H1 (cell line): ENCODE data around the gene LENG1. TPM values are rescaled to one million over a fixed set of nuclear protein-coding genes. Genes with fewer than 3 reads are reported as not detected.

Experiments
- CTCF ChIA-PET: fragments of 300-600 bp; sonication (Branson Sonifier 250); formaldehyde crosslinking; loops from one replicate; lab custom pipeline; 2021; ENCODE audit not compliant: partially characterized antibody; lab: Charles Lee
- POLR2A ChIA-PET: fragments of 300-600 bp; sonication (Branson Sonifier 250); formaldehyde crosslinking; loops from one replicate; lab custom pipeline; 2021; ENCODE audit warnings: inconsistent platforms; ENCODE audit not compliant: partially characterized antibody; lab: Charles Lee
- DNase-seq, 2 experiments: peaks; one replicate each; pipeline versions ENCODE4 v3.0.0 to v3.0.0-alpha.2; 2010 to 2022; ENCODE audit warnings: low spot score in 2 of 2, low read depth in 1 of 2, mixed read lengths in 1 of 2
- FAIRE-seq: peaks from 2 replicates; lab custom pipeline; 2011; peaks lifted over from hg19 to GRCh38; lab: Jason Lieb, UNC
- H2AFZ ChIP-seq: 2 replicates; pipeline ENCODE4 v1.8.1; 2012; ENCODE audit warnings: low read length, inconsistent platforms
- H2AK5ac ChIP-seq: 2 replicates; pipeline ENCODE4 v1.6.1; 2013; ENCODE audit warnings: low read depth, low read length
- H2BK120ac ChIP-seq: replicated peaks from 2 replicates; pipeline ENCODE3; 2013; ENCODE audit warnings: low read depth, low read length, inconsistent platforms
- H2BK12ac ChIP-seq: 2 replicates; pipeline ENCODE4 v1.6.1; 2013; ENCODE audit warnings: low read depth, low read length
- H2BK15ac ChIP-seq: 2 replicates; pipeline ENCODE4 v1.6.1; 2013; ENCODE audit warnings: low read length
- H2BK20ac ChIP-seq: 2 replicates; pipeline ENCODE4 v1.6.1; 2013; ENCODE audit warnings: low read length
- H2BK5ac ChIP-seq: 2 replicates; pipeline ENCODE4 v1.6.1; 2013; ENCODE audit warnings: low read depth, low read length
- H3K14ac ChIP-seq: 2 replicates; pipeline ENCODE4 v1.6.1; 2013; ENCODE audit warnings: inconsistent platforms; ENCODE audit not compliant: insufficient read length
- H3K18ac ChIP-seq: 2 replicates; pipeline ENCODE4 v1.6.1; 2013; ENCODE audit warnings: low read length; ENCODE audit errors: extremely low read depth
- H3K23ac ChIP-seq: 2 replicates; pipeline ENCODE4 v1.6.1; 2013; ENCODE audit warnings: inconsistent platforms; ENCODE audit not compliant: insufficient read length
- H3K23me2 ChIP-seq: 2 replicates; pipeline ENCODE4 v1.6.1; 2013; ENCODE audit warnings: low read depth, low read length
- H3K27ac ChIP-seq: 2 replicates; pipeline ENCODE4 v1.6.1; 2011; ENCODE audit warnings: low read depth, low read length, inconsistent platforms
- H3K27me3 ChIP-seq, 4 experiments: replicated peaks in 1 of 4; 1 replicate in 1 of 4; 2 replicates in 3 of 4; pipeline versions ENCODE4 v1.6.1 to v1.8.1; 2011 to 2013; ENCODE audit warnings: low read length in 3 of 4, mild to moderate bottlenecking in 3 of 4, inconsistent platforms in 2 of 4, mixed read lengths in 2 of 4, moderate library complexity in 1 of 4; ENCODE audit not compliant: control insufficient read depth in 3 of 4, insufficient read depth in 3 of 4; ENCODE audit errors: extremely low read depth in 1 of 4
- H3K36me3 ChIP-seq, 4 experiments: 2 replicates each; pipeline versions ENCODE4 v1.6.1 to v1.8.1; 2011 to 2013; ENCODE audit warnings: mild to moderate bottlenecking in 4 of 4, low read length in 3 of 4, moderate library complexity in 2 of 4, control low read depth in 1 of 4, inconsistent platforms in 1 of 4; ENCODE audit not compliant: insufficient read depth in 4 of 4, control insufficient read depth in 2 of 4
- H3K4ac ChIP-seq: replicated peaks from 2 replicates; pipeline ENCODE3; 2013; ENCODE audit warnings: low read length, low read depth, mixed read lengths, inconsistent platforms; ENCODE audit not compliant: insufficient read length
- H3K4me1 ChIP-seq, 4 experiments: replicated peaks in 1 of 4; 1 replicate in 1 of 4; 2 replicates in 3 of 4; pipeline versions ENCODE4 v1.6.1 to v1.8.1; 2011 to 2013; ENCODE audit warnings: low read length in 3 of 4, inconsistent platforms in 2 of 4, mixed read lengths in 1 of 4; ENCODE audit not compliant: insufficient read depth in 4 of 4, control insufficient read depth in 3 of 4
- H3K4me2 ChIP-seq, 2 experiments: 2 replicates each; pipeline versions ENCODE4 v1.6.1 to v1.8.1; 2011 to 2013; ENCODE audit warnings: low read depth in 2 of 2, low read length in 2 of 2, control low read depth in 1 of 2, inconsistent platforms in 1 of 2, mild to moderate bottlenecking in 1 of 2; ENCODE audit not compliant: insufficient read depth in 1 of 2
- H3K4me3 ChIP-seq, 4 experiments: fragments of 200-600, 300-600 bp in 1 of 4; sonication (generic), shearing (Covaris generic), sonication (Bioruptor Twin) in 1 of 4; 2 replicates each; pipeline versions ENCODE4 v1.5.1 to v1.8.1; 2011 to 2016; ENCODE audit warnings: low read length in 4 of 4, low read depth in 3 of 4, control low read depth in 2 of 4, inconsistent platforms in 2 of 4, mild to moderate bottlenecking in 2 of 4, mixed read lengths in 1 of 4, moderate library complexity in 1 of 4; ENCODE audit not compliant: insufficient read depth in 2 of 4; ENCODE audit errors: extremely low read depth in 1 of 4
- H3K56ac ChIP-seq: replicated peaks from 2 replicates; pipeline ENCODE3; 2013; ENCODE audit warnings: low read depth, mild to moderate bottlenecking, mixed read lengths, low read length, inconsistent platforms; ENCODE audit not compliant: insufficient read length
- H3K79me1 ChIP-seq: 2 replicates; pipeline ENCODE4 v1.6.1; 2013; ENCODE audit warnings: low read depth, low read length, control low read depth
- H3K79me2 ChIP-seq, 2 experiments: 2 replicates each; pipeline versions ENCODE4 v1.6.1 to v1.8.1; 2012 to 2013; ENCODE audit warnings: low read length in 2 of 2, mild to moderate bottlenecking in 2 of 2, inconsistent platforms in 1 of 2; ENCODE audit not compliant: insufficient read depth in 2 of 2, control insufficient read depth in 1 of 2
- H3K9ac ChIP-seq, 4 experiments: replicated peaks in 1 of 4; 1 replicate in 1 of 4; 2 replicates in 3 of 4; pipeline versions ENCODE4 v1.6.1 to v1.8.1; 2011 to 2013; ENCODE audit warnings: low read depth in 3 of 4, low read length in 3 of 4, control low read depth in 2 of 4, mild to moderate bottlenecking in 2 of 4, moderate library complexity in 2 of 4, inconsistent platforms in 1 of 4; ENCODE audit errors: extremely low read depth in 1 of 4
- H3K9me3 ChIP-seq, 2 experiments: 2 replicates each; pipeline versions ENCODE4 v1.6.1 to v1.8.1; 2012 to 2013; ENCODE audit warnings: mild to moderate bottlenecking in 2 of 2, moderate library complexity in 2 of 2, control low read depth in 1 of 2, inconsistent platforms in 1 of 2, low read depth in 1 of 2, low read length in 1 of 2, mixed read lengths in 1 of 2; ENCODE audit not compliant: insufficient read depth in 2 of 2
- H4K20me1 ChIP-seq, 2 experiments: replicated peaks in 1 of 2; 2 replicates each; pipeline versions ENCODE3 to v1.8.1; 2011 to 2013; ENCODE audit warnings: inconsistent platforms in 2 of 2, low read length in 2 of 2, mild to moderate bottlenecking in 1 of 2; ENCODE audit not compliant: insufficient read depth in 2 of 2, control insufficient read depth in 1 of 2
- H4K5ac ChIP-seq: 2 replicates; pipeline ENCODE4 v1.6.1; 2013; ENCODE audit warnings: low read length, low read depth, mixed read lengths, inconsistent platforms; ENCODE audit not compliant: insufficient read length
- H4K8ac ChIP-seq: 2 replicates; pipeline ENCODE4 v1.8.0; 2013; ENCODE audit warnings: mild to moderate bottlenecking, moderate library complexity, low read length, inconsistent platforms; ENCODE audit not compliant: insufficient read depth; ENCODE audit errors: extremely low read depth
- H4K91ac ChIP-seq: replicated peaks from 2 replicates; pipeline ENCODE3; 2013; ENCODE audit warnings: low read length, mixed read lengths, inconsistent platforms; ENCODE audit not compliant: insufficient read length
- BACH1 ChIP-seq: IDR thresholded peaks from 2 replicates; pipeline ENCODE4 v1.6.1; 2012; ENCODE audit warnings: low read length, improper control_type of control experiment
- CHD1 ChIP-seq: IDR thresholded peaks from 2 replicates; pipeline ENCODE4 v1.6.1; 2012; ENCODE audit warnings: low read depth, low read length, improper control_type of control experiment
- FOSL1 ChIP-seq: IDR thresholded peaks from 2 replicates; pipeline ENCODE4 v1.6.1; 2011; ENCODE audit warnings: mild to moderate bottlenecking, low read depth, low read length, moderate library complexity; ENCODE audit not compliant: insufficient read depth
- GTF2F1 ChIP-seq: IDR thresholded peaks from 2 replicates; pipeline ENCODE4 v1.6.1; 2012; ENCODE audit warnings: low read depth, low read length, improper control_type of control experiment, borderline replicate concordance
- JUND ChIP-seq: IDR thresholded peaks from 2 replicates; pipeline ENCODE4 v1.6.1; 2011; ENCODE audit warnings: mild to moderate bottlenecking, improper control_type of control experiment, low read length
- PHF8 ChIP-seq: fragments of 200-600 bp; sonication (generic); conservative IDR thresholded peaks from 2 replicates; pipeline ENCODE4 v1.7.1; 2012; ENCODE audit warnings: low read depth, mild to moderate bottlenecking, inconsistent platforms, low read length, moderate library complexity
- POLR2A ChIP-seq, 2 experiments: IDR thresholded peaks; 1 replicate in 1 of 2; 2 replicates in 1 of 2; pipeline ENCODE4 v1.6.1; 2011; ENCODE audit warnings: low read depth in 2 of 2, low read length in 2 of 2, mild to moderate bottlenecking in 2 of 2; ENCODE audit errors: control extremely low read depth in 1 of 2
- TAF1 ChIP-seq: IDR thresholded peaks from 2 replicates; pipeline ENCODE4 v1.6.1; 2011; ENCODE audit warnings: mild to moderate bottlenecking, low read depth, low read length
- TAF7 ChIP-seq: optimal IDR thresholded peaks from 2 replicates; pipeline ENCODE3; 2011; ENCODE audit warnings: low read depth, mild to moderate bottlenecking, inconsistent platforms, low read length, moderate library complexity, borderline replicate concordance
- WGBS, 2 experiments: shearing (Covaris generic) in 1 of 2; methylation state at CpG; one replicate each; pipeline versions ENCODE4 v1.1.6 to v1.1.7; 2013 to 2015; ENCODE audit warnings: low lambda C conversion rate in 2 of 2, mixed read lengths in 2 of 2, inconsistent platforms in 1 of 2, low coverage in 1 of 2, missing lambda C conversion rate in 1 of 2; ENCODE audit not compliant: insufficient replicate concordance in 2 of 2, insufficient coverage in 1 of 2, insufficient read length in 1 of 2; ENCODE audit errors: extremely low coverage in 1 of 2, missing lambda C conversion rate in 1 of 2; 5-methylcytosine and 5-hydroxymethylcytosine counted together
- polyA plus RNA-seq, 7 experiments: library from polyadenylated mRNA; depleted of rRNA in 3 of 7; stranded (reverse) in 5 of 7; unstranded in 2 of 7; fragments of >200 nt in 5 of 7; fragments of 200-250 nt in 2 of 7; gene quantifications; 1 replicate in 5 of 7; 2 replicates in 1 of 7; 4 replicates in 1 of 7; pipeline versions ENCODE4 v1.2.1 to v1.2.3, GENCODE V29; 2011 to 2013; ENCODE audit warnings: missing spikeins in 2 of 7, mixed read lengths in 2 of 7
- total RNA-seq: library from RNA; stranded (reverse); fragmentation: NEBNext Ultra II Directional; extraction: Animal tissue kit (Norgen Biotek cat#: 25700); gene quantifications from 2 replicates; pipeline ENCODE4 v1.2.1, GENCODE V29; 2021

The LENG1 gene
- total and polyA plus RNA-seq, 2 of the 8 experiments (the other 6 are each of a cell fraction or from before 2014, with no cell fraction given), result 1.2 to 4.4 TPM

DNA sequence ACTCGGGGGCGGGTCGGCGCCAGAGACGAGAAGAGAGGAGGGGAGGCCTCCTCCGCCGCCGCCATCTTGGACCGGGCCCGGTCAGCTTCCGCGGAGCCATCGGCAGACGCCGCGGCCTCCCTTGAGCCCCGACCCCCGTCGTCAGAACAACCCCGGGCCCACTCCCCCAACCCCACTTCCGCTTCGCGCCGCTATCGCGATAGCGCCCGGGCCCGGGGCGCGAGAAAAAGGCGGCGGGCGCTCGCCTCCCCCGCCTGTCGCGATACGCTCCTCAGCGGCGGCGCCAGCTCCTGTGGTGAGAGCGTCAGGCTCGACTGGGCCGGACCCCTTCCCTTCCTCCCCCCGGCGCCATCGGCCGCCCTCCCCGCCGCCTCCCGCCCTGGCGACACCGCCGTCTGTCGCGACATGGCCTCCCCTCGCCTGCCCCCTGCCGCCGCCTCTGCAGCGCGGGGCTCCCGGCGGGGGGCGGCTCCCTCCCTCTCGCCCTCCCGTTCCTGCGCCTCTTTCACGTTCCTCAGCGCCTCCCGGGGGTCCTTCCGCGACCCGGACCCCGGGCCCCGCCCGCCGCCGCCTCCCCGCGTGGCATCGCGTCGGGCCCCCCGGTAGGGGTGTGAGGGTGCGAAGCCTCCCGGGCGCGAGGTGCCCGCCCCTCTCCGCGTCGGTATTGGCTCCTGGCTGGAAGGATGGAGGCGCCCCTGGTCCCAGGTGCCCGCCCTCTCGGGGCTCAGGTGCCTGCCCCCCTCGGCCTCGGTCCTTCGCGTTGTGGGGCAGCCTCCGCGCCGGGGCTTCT, 21.6 kb downstream of the LENG1 start, which contains the start of gene CNOT3:
CNOT3 (plus strand) TSS at position 64 of the 790 bp plus-strand sequence. CDS start 5,217 bp downstream, outside the sequence.
- Histone ChIP-seq H4K8ac (peak within 1 kb of the TSS; percentile 95; the same call in 1 of the 2 replicates), H2AFZ (peak within 1 kb of the TSS; percentile 53), H3K79me2 (peaks cover 27 to 50% of the 10 kb centered on the region in 2 experiments), H3K23me2 (peaks cover 17% of the 10 kb centered on the region), H3K36me3 (peaks cover under 1 to 14% (median 8%) of the 10 kb centered on the region in 4 experiments; a peak in 5 of 8 replicates), H2BK5ac (peak within 1 kb of the TSS; percentile 89; the same call in 1 of the 2 replicates), H4K91ac (no peak within 1 kb of the TSS), H3K4ac (no peak within 1 kb of the TSS), H3K18ac (peak within 1 kb of the TSS; percentile 24; the same call in 1 of the 2 replicates), H2BK12ac (no peak within 1 kb of the TSS), H3K9ac (peak within 1 kb of the TSS; percentile 63 to 93 (median 86)), H3K56ac (peak within 1 kb of the TSS; percentile 66), H4K20me1 (peaks cover 21 to 39% of the 10 kb centered on the region in 2 experiments), H2AK5ac (no peak within 1 kb of the TSS), H3K79me1 (peaks cover 23% of the 10 kb centered on the region), H3K4me1 (peaks cover 0 to 26% (median 7%) of the 10 kb centered on the region in 4 experiments; a peak in 5 of 7 replicates), H3K4me3 (peak within 1 kb of the TSS; percentile 68 to 84 (median 84)), H2BK15ac (no peak within 1 kb of the TSS), H3K14ac (no peak within 1 kb of the TSS), H2BK120ac (no peak within 1 kb of the TSS), H4K5ac (no peak within 1 kb of the TSS), H2BK20ac (no peak within 1 kb of the TSS), H3K9me3 (peaks cover 3 to 9% of the 10 kb centered on the region in 2 experiments; a peak in 3 of 4 replicates), H3K23ac (no peak within 1 kb of the TSS), H3K27me3 (no peaks in the 10 kb centered on the region), H3K27ac (peak within 1 kb of the TSS; percentile 90), H3K4me2 (peak within 1 kb of the TSS; percentile 85 to 99)
- 3% methylated on average over 18 of the region's 103 CpGs; no CpG with 5 or more reads in 1 of the 2 experiments for WGBS, 2 experiments
- DNase-seq (peak in 1 of 2 experiments; percentile 67), FAIRE-seq (no peak)
- ChIA-PET POLR2A (interaction anchor here (0.8 to 15.7 kb wide), 24 partner anchors 9 to 270 kb away, joined by 3 to 348 read pairs (median 5); partner anchors contain the start of genes LENG1, MBOAT7, MYADM and NDUFA3), CTCF (interaction anchor here (0.6 to 2.8 kb wide), 8 partner anchors 10 to 317 kb away, joined by 3 to 10 read pairs (median 3); no protein-coding TSS in a partner anchor)
- TF ChIP-seq FOSL1 (no peak), BACH1 (peak; percentile 98), TAF1 (peak; percentile 90), CHD1 (peak; percentile 82), PHF8 (peak; percentile 95), JUND (0 out of 2 replicates have a peak, but pooled peaks have one; percentile 27), TAF7 (peak; percentile 65), GTF2F1 (no peak), POLR2A (IDR thresholded peaks at IDR 0.05; ENCODE audit: control extremely low read depth in 1 of 2, low read depth in 2 of 2, low read length in 2 of 2) (peak; percentile 89)
